Fibroblast of skin of back (primary cell): Measurements from ENCODE around the gene LRRC37B.
"Not testable (repeated sequence)": the region's sequence is repeated elsewhere in the genome, so short reads cannot be mapped to it uniquely, and the experiment has no call there.

Experiments used
- DNase-seq: peaks from one replicate; pipeline ENCODE4 v3.0.0-alpha.2; 2013

The LRRC37B gene

DNA sequence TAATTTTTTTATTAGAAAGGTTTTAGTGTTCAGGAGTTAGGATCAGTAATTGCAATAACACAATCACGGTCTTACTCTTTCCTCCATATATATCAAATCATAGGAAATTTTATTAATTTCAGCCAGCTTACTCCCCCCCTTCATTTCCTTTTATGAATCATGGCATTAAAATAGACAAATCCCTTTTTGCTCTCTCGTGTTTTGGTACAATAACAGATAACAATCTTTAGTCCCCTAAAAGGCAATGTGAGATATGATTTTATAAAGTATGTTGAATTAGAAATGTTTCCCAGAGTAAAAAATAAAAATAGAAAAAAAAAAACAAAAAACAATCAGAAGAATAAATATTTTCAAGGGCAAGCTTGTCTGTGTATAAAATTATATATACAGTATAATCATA lies 92.5 kb downstream of the LRRC37B start:
- DNase-seq: no peak

- DNase-seq: not testable (repeated sequence)
Measured at GRCh38 chr17:32100323-32100722, 93.1 kb downstream of the LRRC37B start.

DNA sequence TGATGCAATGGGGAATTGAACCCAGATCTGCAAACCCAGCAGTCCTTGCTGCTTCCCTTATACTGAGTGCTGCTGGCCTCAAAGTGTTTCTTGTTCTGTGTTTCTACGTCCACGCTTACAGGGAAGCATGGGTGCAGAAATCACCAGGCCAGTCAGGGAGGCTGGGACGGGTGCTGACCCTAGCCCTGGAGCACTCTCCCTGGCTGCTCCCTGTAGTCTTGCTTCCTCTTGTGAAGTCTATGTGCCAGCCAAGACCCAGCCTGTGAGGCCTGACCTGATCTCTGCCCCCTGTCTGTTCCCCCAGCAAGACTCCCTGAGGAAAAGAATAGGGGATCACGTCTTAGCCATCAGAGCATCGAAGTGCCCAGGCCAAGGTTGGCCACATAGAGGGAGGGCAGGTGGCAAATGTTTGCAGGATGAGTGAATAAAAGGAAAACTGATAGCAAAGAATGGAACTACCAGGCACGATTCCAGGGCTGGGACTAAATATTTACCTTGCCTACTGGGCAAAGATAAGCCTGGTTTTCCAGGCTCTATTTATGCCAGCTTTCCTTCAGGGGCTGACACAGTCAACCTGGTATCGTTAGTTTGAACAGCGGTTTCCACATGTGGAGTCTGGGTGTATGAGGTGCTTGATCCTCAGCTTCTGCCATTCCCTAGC lies 93.9 kb downstream of the LRRC37B start:
- no peak for DNase-seq

- no peak for DNase-seq
Measured at GRCh38 chr17:32102172-32102571, 95.0 kb downstream of the LRRC37B start.

DNA sequence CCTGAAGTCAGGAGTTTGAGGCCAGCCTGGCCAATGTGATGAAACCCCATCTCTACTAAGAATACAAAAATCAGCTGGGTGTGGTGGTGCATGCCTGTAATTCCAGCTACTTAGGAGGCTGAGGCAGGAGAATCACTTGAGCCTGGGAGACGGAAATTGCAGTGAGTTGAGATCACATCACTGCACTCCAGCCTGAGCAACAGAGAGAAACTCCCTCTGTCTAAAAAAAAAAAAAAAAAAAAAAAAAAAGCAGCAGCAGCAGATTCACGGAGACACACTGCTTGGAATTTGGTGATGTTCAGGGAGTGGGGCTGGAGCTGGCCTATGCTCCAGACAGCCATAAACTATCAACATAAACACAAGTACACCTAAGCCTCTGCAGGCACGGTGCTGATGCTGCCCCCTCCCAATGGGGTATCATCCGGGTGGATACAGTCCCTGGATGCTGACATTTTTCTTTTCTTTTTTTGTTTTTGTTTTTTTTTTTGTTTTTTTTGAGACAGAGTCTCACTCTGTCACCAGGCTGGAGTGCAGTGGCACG lies 95.5 kb downstream of the LRRC37B start:
- peak; percentile 86 for DNase-seq
